CD4-positive, CD25-positive, alpha-beta regulatory T cell (primary cell): ENCODE results near the gene BAD. TPM values are rescaled to one million over a fixed set of nuclear protein-coding genes. Genes with fewer than 3 reads are reported as not detected.
A peak's percentile ranks its signal among the peaks of the same experiment; 100 is the strongest.

ENCODE experiments used
- ATAC-seq, 2 donors: fragments of 150-1000 bp; cut with Tn5 transposase; one replicate each; pipeline ENCODE4 v1.10.0; 2021; ENCODE audit warnings: low read depth in 2 of 2, moderate number of reproducible peaks in 2 of 2, moderate library complexity in 1 of 2
- DNase-seq, 3 donors: peaks; one replicate each; pipeline versions ENCODE4 v3.0.0 to v3.0.0-alpha.2; 2012 to 2022; ENCODE audit warnings: mixed read lengths in 1 of 3
- H3K27ac ChIP-seq: one replicate; pipeline ENCODE4 v1.7.0; 2013; ENCODE audit warnings: mild to moderate bottlenecking, low read length; ENCODE audit not compliant: insufficient read depth, poor library complexity, severe bottlenecking
- H3K27me3 ChIP-seq: one replicate; pipeline ENCODE4 v1.7.0; 2013; ENCODE audit warnings: low read length; ENCODE audit not compliant: control insufficient read depth, insufficient read depth
- H3K36me3 ChIP-seq: one replicate; pipeline ENCODE4 v1.7.0; 2013; ENCODE audit warnings: mild to moderate bottlenecking, low read length, moderate library complexity; ENCODE audit not compliant: control insufficient read depth, insufficient read depth
- H3K4me1 ChIP-seq: 2 replicates; pipeline ENCODE4 v1.7.0; 2013; ENCODE audit warnings: mild to moderate bottlenecking, low read length; ENCODE audit not compliant: insufficient read depth, control insufficient read depth, poor library complexity, severe bottlenecking
- H3K4me3 ChIP-seq: one replicate; pipeline ENCODE4 v1.7.0; 2013; ENCODE audit warnings: low read depth, mild to moderate bottlenecking, low read length, moderate library complexity
- H3K9me3 ChIP-seq, 2 experiments: 1 replicate in 1 of 2; 2 replicates in 1 of 2; pipeline ENCODE4 v1.7.0; 2013; ENCODE audit warnings: low read length in 2 of 2, mild to moderate bottlenecking in 1 of 2, moderate library complexity in 1 of 2; ENCODE audit not compliant: control insufficient read depth in 2 of 2
- H3K27ac Mint-ChIP-seq, 3 donors: one replicate each; pipeline ENCODE4 v1.8.0; 2020 to 2022; ENCODE audit warnings: mild to moderate bottlenecking in 3 of 3, mixed read lengths in 3 of 3, moderate library complexity in 2 of 3
- H3K27me3 Mint-ChIP-seq: one replicate; pipeline ENCODE4 v1.8.0; 2022; ENCODE audit warnings: mild to moderate bottlenecking, mixed read lengths
- H3K36me3 Mint-ChIP-seq: one replicate; pipeline ENCODE4 v1.8.0; 2020; ENCODE audit warnings: mixed read lengths
- H3K4me1 Mint-ChIP-seq, 4 donors: one replicate each; pipeline ENCODE4 v1.8.0; 2020 to 2022; ENCODE audit warnings: mixed read lengths in 4 of 4, mild to moderate bottlenecking in 1 of 4
- H3K4me3 Mint-ChIP-seq, 4 donors: one replicate each; pipeline ENCODE4 v1.8.0; 2020 to 2022; ENCODE audit warnings: mild to moderate bottlenecking in 4 of 4, mixed read lengths in 4 of 4, moderate library complexity in 3 of 4
- H3K9me3 Mint-ChIP-seq, 7 donors: one replicate each; pipeline ENCODE4 v1.8.0; 2020 to 2022; ENCODE audit warnings: mixed read lengths in 7 of 7, mild to moderate bottlenecking in 3 of 7, moderate library complexity in 2 of 7
- polyA plus RNA-seq, 4 donors: library from polyadenylated mRNA; unstranded; fragments of 300-500 nt; fragmentation: Illumina TruSeq; gene quantifications; one replicate each; pipeline ENCODE4 v1.2.3, GENCODE V29; 2021
- total RNA-seq: library from RNA; stranded (reverse); gene quantifications from one replicate; pipeline ENCODE4 v1.2.3, GENCODE V29; 2022

The BAD gene
- total and polyA plus RNA-seq, 5 donors from 2014 or later, result 25.7 to 50.4 (median 43.8) TPM

DNA sequence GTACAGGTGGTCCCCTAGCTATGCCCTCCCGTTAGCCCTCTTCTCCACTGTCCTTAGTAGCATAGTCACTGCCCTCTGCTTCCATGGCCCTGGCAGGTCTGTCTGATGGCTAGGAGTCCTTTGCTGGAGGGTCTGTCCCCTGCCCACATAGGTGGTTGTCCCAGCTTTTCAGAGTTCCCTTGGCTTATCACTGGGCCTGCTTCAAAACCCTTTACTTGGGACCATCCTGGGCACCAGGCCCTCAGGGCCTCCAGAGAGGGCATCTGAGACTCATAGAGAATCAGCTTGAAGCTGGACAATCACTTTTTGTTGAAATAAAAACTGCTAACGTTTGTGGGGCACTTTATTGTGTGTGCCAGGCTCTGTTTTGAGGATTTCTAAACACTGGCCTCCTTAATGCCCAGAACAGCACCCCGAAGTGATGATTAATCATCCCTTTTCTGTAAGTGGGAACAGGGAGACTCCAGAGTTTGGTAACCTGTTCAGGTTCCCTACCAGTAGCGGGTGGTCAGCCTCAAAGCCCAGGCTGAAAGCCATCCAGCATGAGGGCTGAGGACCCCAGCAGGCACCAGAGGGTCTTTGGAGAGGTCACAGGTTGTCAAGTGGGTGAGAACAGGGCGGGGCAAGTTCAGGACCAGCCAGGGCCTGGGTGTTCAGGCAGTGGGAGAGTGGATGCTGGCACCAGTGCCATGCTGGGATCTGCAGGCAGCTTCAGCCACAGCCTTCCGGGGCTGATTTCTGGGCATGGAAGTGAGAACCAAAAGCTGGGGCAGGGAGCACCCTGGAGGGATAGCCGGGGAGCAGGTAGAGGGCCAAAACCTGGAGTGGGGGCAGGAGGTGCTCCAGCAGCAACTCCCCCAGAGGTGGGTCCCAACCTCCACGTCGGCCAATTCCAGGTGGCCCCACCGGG is 6.1 kb upstream of the BAD start:
- Mint-ChIP-seq H3K9me3 (no peaks in the 10 kb centered on the region), H3K27ac (peak overlapping the region in 1 of 3 donors; percentile 38), H3K36me3 (no peaks in the 10 kb centered on the region), H3K27me3 (peaks cover 49% of the 10 kb centered on the region), H3K4me1 (peaks cover 0 to 16% (median 10%) of the 10 kb centered on the region in 4 donors), H3K4me3 (peak overlapping the region; percentile 44 to 80 (median 62))
- ATAC-seq (no peak), DNase-seq (no peak)
- Histone ChIP-seq H3K9me3 (no peaks in the 10 kb centered on the region), H3K27me3 (peaks cover 10% of the 10 kb centered on the region), H3K4me3 (no peak overlapping the region), H3K36me3 (no peaks in the 10 kb centered on the region), H3K4me1 (peaks cover 23% of the 10 kb centered on the region), H3K27ac (no peak overlapping the region)

- Mint-ChIP-seq H3K4me3 (peak overlapping the region in 2 of 4 donors; percentile 40 to 44), H3K9me3 (no peaks in the 10 kb centered on the region), H3K27ac (peak overlapping the region in 1 of 3 donors; percentile 52), H3K36me3 (no peaks in the 10 kb centered on the region), H3K4me1 (peaks cover 0 to 18% (median 10%) of the 10 kb centered on the region in 4 donors), H3K27me3 (peaks cover 36% of the 10 kb centered on the region)
- ATAC-seq, result no peak
- no peak overlapping the region for H3K4me3 ChIP-seq
- H3K36me3 ChIP-seq, result no peaks in the 10 kb centered on the region
- peaks cover 27% of the 10 kb centered on the region for H3K4me1 ChIP-seq
- H3K27me3 ChIP-seq, result peaks cover 5% of the 10 kb centered on the region
- DNase-seq, result no peak
- no peak overlapping the region for H3K27ac ChIP-seq
- no peaks in the 10 kb centered on the region for H3K9me3 ChIP-seq
Measured at GRCh38 chr11:64289002-64289564, 4.6 kb upstream of the BAD start.

DNA sequence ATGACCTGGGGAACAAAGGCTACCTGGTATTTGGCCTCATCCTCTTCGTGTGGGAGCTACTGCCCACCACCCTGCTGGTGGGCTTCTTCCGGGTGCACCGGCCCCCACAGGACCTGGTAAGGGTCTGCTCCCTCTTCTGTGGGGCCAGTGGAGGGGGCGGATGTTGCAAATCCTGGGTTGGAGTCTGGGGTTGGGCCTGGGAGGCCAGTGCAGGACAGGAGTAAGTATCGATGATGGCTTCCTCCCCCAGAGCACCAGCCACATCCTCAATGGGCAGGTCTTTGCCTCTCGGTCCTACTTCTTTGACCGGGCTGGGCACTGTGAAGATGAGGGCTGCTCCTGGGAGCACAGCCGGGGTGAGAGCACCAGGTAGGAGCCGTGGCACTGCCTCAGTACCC is 3.9 kb upstream of the BAD start:
- DNase-seq (no peak), ATAC-seq (no peak)
- H3K27ac Mint-ChIP-seq, result no peak overlapping the region
- H3K36me3 Mint-ChIP-seq, result no peaks in the 10 kb centered on the region
- Histone ChIP-seq H3K4me1 (peaks cover 34% of the 10 kb centered on the region), H3K27me3 (peaks cover 3% of the 10 kb centered on the region), H3K27ac (no peak overlapping the region), H3K36me3 (no peaks in the 10 kb centered on the region), H3K9me3 (no peaks in the 10 kb centered on the region), H3K4me3 (no peak overlapping the region)
- no peaks in the 10 kb centered on the region for H3K9me3 Mint-ChIP-seq
- H3K4me3 Mint-ChIP-seq, result no peak overlapping the region
- H3K27me3 Mint-ChIP-seq, result peaks cover 28% of the 10 kb centered on the region
- H3K4me1 Mint-ChIP-seq, result peaks cover 0 to 24% (median 12%) of the 10 kb centered on the region in 4 donors

GRCh38 chr11:64287676-64288352 is 3.3 kb upstream of the BAD start:
- ATAC-seq (no peak), DNase-seq (no peak)
- Mint-ChIP-seq H3K4me3 (peak overlapping the region in 3 of 4 donors; percentile 29 to 87 (median 72)), H3K4me1 (peaks cover 0 to 28% (median 12%) of the 10 kb centered on the region in 4 donors), H3K27ac (no peak overlapping the region), H3K27me3 (peaks cover 23% of the 10 kb centered on the region), H3K36me3 (no peaks in the 10 kb centered on the region), H3K9me3 (no peaks in the 10 kb centered on the region)
- Histone ChIP-seq H3K4me3 (no peak overlapping the region), H3K27me3 (no peaks in the 10 kb centered on the region), H3K4me1 (peaks cover 36% of the 10 kb centered on the region), H3K9me3 (no peaks in the 10 kb centered on the region), H3K27ac (no peak overlapping the region), H3K36me3 (no peaks in the 10 kb centered on the region)

- no peak for DNase-seq
- no peak overlapping the region for H3K27ac ChIP-seq
- H3K9me3 Mint-ChIP-seq, result no peaks in the 10 kb centered on the region
- no peak overlapping the region for H3K4me3 ChIP-seq
- ATAC-seq, result no peak
- peak overlapping the region; percentile 56 to 88 (median 86) for H3K27ac Mint-ChIP-seq
- H3K4me1 Mint-ChIP-seq, result peaks cover 0 to 32% (median 12%) of the 10 kb centered on the region in 4 donors
- H3K4me1 ChIP-seq, result peaks cover 26% of the 10 kb centered on the region
- H3K36me3 ChIP-seq, result no peaks in the 10 kb centered on the region
- H3K27me3 Mint-ChIP-seq, result peaks cover 19% of the 10 kb centered on the region
- no peaks in the 10 kb centered on the region for H3K27me3 ChIP-seq
- no peaks in the 10 kb centered on the region for H3K9me3 ChIP-seq
- H3K4me3 Mint-ChIP-seq, result peak overlapping the region; percentile 80 to 95 (median 87)
- H3K36me3 Mint-ChIP-seq, result no peaks in the 10 kb centered on the region
Measured at GRCh38 chr11:64286801-64287159, 2.3 kb upstream of the BAD start.

DNA sequence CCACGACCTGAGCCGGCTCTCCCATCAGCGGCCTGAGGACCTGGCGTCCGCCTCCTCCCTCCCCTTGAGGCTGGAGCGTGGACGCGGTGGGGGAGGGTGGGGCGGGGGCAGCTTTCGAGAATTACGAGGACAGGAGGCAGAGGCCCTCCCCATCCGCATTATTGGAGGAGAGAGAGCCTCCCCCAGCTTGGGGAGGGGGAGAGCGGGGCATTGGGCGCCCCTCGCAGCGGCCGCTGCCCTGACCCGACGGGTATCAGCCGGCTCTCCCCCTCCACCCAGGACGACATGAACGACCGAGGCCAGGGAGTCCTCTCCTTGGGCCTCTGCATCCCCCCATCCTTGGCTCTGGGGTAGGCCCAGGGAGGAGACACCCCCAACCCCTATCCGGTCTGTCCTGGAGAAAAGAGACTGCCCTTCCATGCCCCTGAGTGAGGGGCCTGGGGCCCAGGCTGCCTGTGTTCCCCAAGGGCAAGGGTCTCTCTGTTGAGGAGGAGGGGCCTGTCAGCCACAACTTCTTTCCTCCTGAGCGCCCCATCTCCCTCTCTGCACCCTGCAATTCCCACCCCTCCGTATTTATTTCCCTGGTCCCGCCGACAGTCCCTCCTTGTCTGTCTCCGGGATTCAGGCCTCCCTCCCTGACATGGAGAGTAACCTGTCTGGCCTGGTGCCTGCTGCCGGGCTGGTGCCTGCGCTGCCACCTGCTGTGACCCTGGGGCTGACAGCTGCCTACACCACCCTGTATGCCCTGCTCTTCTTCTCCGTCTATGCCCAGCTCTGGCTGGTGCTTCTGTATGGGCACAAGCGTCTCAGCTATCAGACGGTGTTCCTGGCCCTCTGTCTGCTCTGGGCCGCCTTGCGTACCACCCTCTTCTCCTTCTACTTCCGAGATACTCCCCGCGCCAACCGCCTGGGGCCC is 1.7 kb upstream of the BAD start:
- peaks cover 0 to 33% (median 14%) of the 10 kb centered on the region in 4 donors for H3K4me1 Mint-ChIP-seq
- Histone ChIP-seq H3K27me3 (no peaks in the 10 kb centered on the region), H3K27ac (peak overlapping the region; percentile 100), H3K4me1 (peaks cover 21% of the 10 kb centered on the region), H3K4me3 (no peak overlapping the region), H3K36me3 (no peaks in the 10 kb centered on the region), H3K9me3 (no peaks in the 10 kb centered on the region)
- H3K4me3 Mint-ChIP-seq, result peak overlapping the region; percentile 80 to 95 (median 90)
- DNase-seq (peak in 2 of 3 donors; percentile 30 to 60), ATAC-seq (no peak)
- H3K27me3 Mint-ChIP-seq, result peaks cover 19% of the 10 kb centered on the region
- no peaks in the 10 kb centered on the region for H3K9me3 Mint-ChIP-seq
- peak overlapping the region in 2 of 3 donors; percentile 86 to 88 for H3K27ac Mint-ChIP-seq
- peaks cover 5% of the 10 kb centered on the region for H3K36me3 Mint-ChIP-seq
